NB4 (cell line): ENCODE results near the gene TTLL12.

ENCODE experiments used
- DNase-seq: peaks from one replicate; pipeline ENCODE4 v3.0.0; 2010; ENCODE audit warnings: low read depth
- H3K4me3 ChIP-seq: one replicate; pipeline ENCODE4 v1.5.1; 2011; ENCODE audit warnings: mild to moderate bottlenecking, low read depth, low read length, moderate library complexity
- CTCF ChIP-seq: IDR thresholded peaks from one replicate; pipeline ENCODE4 v1.5.1; 2012; ENCODE audit warnings: low read depth, low read length
- MAX ChIP-seq: IDR thresholded peaks from 2 replicates; pipeline ENCODE4 v1.6.1; 2011; ENCODE audit warnings: low read depth, low read length
- MYC ChIP-seq: IDR thresholded peaks from 2 replicates; pipeline ENCODE4 v1.6.1; 2011; ENCODE audit warnings: low read depth, low read length
- POLR2A ChIP-seq: IDR thresholded peaks from 2 replicates; pipeline ENCODE4 v1.6.1; 2011; ENCODE audit warnings: mild to moderate bottlenecking; ENCODE audit not compliant: insufficient read length; ENCODE audit errors: extremely low read depth

The TTLL12 gene

GRCh38 chr22:43186272-43187170 is at the start of gene TTLL12:
TSS of gene TTLL12 (minus strand) at chr22:43187134. CDS start at chr22:43187069, 65 bp downstream.
- TF ChIP-seq POLR2A (peak; percentile 36), MAX (peak; percentile 73), CTCF (no peak), MYC (peak; percentile 85)
- peak within 1 kb of the TSS; percentile 97 for H3K4me3 ChIP-seq
- DNase-seq, result peak; percentile 72

- TF ChIP-seq POLR2A (no peak), MAX (no peak), CTCF (no peak), MYC (no peak)
- no peak for DNase-seq
- no peak overlapping the region for H3K4me3 ChIP-seq
These were observed 48.8 kb upstream of the TTLL12 start for GRCh38 chr22:43235445-43236409.

GRCh38 chr22:43234264-43234988 is 47.5 kb upstream of the TTLL12 start:
- H3K4me3 ChIP-seq, result no peak overlapping the region
- no peak for DNase-seq
- TF ChIP-seq MAX (no peak), CTCF (no peak), POLR2A (no peak), MYC (no peak)

GRCh38 chr22:43233529-43233928 is 46.6 kb upstream of the TTLL12 start:
- H3K4me3 ChIP-seq, result no peak overlapping the region
- TF ChIP-seq MAX, result no peak
- no peak for TF ChIP-seq POLR2A
- TF ChIP-seq MYC, result no peak
- no peak for TF ChIP-seq CTCF
- DNase-seq, result no peak

GRCh38 chr22:43232445-43232844 is 45.5 kb upstream of the TTLL12 start:
- H3K4me3 ChIP-seq, result no peak overlapping the region
- no peak for TF ChIP-seq MAX
- TF ChIP-seq CTCF, result no peak
- no peak for TF ChIP-seq MYC
- no peak for TF ChIP-seq POLR2A
- no peak for DNase-seq
